GM21576 (cell line): Measurements from ENCODE around the gene LCN15.

Experiments
- ATAC-seq: cut with Tn5 transposase; IDR thresholded peaks from one replicate; pipeline ENCODE4 v1.9.1; 2021; ENCODE audit warnings: mild to moderate bottlenecking, moderate library complexity; ENCODE audit not compliant: unreplicated experiment

The LCN15 gene

DNA sequence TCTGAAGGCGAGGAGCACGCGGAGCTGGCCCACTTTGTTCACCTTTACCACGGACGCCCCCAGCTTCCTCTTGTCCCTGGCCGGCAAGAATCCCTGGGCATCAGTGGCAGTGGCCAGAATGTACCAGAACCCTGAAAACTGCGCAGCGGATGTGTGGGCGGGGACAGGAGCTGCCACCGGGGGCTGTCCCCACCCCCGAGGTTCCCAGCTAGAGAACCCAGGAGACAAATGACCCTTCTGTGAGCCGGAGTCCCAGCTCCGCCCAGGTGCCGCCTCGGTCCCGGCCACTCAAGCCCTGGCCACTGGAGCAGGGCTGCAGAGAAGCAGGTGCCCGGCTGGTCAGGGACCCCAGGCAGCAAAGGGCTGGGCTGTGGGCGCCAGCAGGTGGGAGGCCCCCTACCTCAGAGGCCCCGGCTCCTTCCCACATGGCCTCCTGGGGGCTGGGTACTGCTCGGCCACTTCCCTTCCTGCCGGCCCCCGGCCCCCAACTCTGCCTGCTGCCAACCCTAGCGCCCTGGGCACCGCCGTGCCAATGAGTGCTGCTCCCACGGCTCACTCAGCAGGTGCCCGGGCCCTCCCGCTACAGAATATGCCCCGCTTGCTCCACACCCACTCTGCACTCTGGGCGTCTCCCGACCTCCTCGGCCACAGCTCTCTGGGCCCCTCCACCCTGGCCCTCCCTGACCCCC, 22.3 kb downstream of the LCN15 start:
- ATAC-seq: no peak

- ATAC-seq: no peak
Observed at GRCh38 chr9:136740971-136741882, 23.1 kb downstream of the LCN15 start.

- ATAC-seq: no peak
Observed at GRCh38 chr9:136740491-136740890, 23.8 kb downstream of the LCN15 start.

- ATAC-seq: no peak
Observed at GRCh38 chr9:136740069-136740468, 24.2 kb downstream of the LCN15 start.

DNA sequence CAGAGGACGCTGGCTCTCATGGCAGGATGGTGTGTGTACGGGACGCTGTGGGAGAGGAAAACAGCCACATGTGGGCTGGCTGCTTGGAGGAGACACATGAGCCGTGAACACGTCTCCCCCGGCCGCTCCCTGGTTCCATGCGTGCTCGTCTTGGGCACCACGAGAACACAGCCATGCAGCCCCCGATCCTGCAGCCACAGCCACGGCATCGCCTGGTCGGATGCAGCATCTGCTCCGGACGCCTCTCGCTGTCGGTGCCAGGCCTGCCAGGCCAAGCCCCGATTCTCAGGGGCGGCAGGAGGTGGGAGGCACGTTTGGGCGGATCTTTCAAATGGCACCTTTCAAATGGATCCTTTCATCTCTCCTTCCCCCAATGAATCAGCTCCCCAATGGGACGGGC, 24.8 kb downstream of the LCN15 start:
- no peak for ATAC-seq

GRCh38 chr9:136738960-136739359, 25.4 kb downstream of the LCN15 start:
- no peak for ATAC-seq

- ATAC-seq: no peak
Observed at GRCh38 chr9:136735812-136736480, 28.4 kb downstream of the LCN15 start.

DNA sequence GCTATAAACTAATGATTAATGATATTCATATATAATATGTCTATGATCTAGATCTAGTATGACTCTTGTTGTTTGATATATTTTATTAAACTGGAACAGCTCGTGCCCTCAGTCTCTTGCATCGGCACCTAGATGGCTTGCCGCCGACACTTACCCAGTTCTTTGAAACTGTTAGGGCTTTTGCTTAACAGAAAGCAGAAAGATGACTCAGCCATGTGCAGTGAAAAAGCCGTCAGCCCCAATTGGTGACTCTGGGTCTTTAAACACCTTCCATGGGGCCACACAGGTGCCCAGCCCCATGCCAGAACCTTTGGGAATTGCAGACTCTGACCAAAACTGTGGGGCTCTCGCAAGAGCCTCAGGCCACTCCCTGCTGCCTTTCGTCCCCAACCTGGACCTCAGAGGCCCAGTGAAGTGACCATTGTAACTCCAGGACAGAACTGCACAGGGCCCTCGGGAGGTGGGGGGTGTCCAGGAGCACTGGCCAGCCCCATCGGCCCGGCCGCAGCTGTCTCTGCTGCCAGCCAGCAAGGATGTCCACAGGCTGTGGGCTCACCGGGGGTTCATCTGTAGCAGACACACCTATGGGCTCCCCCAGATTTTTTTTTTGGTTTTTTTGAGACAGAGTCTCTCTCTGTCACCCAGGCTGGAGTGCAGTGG, 29.4 kb downstream of the LCN15 start:
- ATAC-seq: no peak

DNA sequence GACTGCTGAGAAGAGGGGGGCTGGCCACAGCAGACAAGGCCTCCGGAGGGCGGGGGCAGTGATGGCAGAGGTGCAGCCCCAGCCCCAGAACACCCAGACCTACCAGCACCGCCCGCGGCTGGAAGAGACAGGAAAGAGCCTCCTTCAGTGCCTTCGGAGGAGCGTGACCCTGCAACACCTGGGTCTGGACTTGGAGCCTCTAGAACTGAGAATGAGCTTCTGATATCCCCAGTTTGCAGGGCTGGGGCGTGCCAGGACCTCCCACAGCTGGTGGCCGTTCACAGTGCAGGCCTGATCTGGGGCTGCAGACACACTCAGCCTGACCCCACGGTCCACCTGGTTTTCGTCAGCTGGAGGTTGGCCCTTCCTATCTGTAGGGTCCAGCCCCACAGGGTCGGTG, 30.7 kb downstream of the LCN15 start:
- no peak for ATAC-seq

DNA sequence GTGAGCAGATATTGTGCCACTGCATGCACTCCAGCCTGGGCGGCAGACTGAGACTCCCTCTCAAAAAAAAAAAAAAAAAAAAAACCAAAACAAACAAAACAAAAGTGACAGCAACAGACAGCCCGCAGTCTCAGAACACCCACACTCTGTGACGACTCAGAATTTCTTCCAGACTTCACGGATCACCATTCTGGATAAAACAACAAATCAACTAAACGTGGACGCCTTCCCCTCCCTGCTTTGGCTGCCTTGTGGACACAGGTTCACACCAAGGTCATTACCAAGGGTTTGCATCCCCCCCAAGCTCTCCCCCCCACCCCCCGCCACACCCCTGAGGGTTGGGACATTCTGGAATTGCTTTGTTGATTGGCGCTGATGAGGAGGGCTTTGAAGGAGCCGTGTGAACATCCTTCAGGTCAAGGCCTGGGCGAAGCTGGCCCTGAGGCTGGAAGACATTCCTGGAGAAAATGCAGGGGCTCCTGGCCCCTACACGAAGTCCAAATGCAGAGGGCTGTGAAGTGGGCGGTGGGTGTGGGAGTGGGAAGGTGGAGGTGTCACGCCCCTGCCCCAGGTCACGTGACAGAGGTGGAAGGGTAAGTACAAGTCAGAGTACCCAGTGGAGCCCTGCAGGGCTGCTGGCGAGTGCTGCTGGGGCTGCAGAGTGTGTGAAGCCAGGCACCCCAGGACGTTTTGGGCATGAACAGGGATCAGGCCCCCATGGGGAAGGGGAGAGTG, 31.7 kb downstream of the LCN15 start:
- ATAC-seq: no peak

- ATAC-seq: no peak
Observed at GRCh38 chr9:136729926-136730325, 34.4 kb downstream of the LCN15 start.

DNA sequence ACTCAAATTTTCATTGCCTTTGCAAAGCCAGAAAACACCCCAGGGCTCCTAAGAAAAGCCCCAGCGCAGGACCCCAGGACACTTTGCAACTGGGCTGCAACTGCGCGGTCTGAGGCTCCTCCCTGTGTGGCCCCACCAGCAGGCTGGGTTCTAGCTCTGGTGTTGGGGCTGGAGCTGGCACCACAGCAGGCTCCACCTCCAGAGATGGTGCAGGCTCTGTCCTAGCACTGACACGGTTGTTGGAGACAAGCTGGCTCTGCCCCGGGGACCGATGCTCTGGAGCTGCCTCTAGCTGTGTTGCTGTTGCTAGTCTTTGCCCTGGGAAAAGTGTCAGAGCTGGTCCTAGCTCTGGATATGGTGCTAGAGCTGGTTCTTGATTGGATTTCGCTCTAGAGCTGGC, 35.2 kb downstream of the LCN15 start:
- no peak for ATAC-seq

DNA sequence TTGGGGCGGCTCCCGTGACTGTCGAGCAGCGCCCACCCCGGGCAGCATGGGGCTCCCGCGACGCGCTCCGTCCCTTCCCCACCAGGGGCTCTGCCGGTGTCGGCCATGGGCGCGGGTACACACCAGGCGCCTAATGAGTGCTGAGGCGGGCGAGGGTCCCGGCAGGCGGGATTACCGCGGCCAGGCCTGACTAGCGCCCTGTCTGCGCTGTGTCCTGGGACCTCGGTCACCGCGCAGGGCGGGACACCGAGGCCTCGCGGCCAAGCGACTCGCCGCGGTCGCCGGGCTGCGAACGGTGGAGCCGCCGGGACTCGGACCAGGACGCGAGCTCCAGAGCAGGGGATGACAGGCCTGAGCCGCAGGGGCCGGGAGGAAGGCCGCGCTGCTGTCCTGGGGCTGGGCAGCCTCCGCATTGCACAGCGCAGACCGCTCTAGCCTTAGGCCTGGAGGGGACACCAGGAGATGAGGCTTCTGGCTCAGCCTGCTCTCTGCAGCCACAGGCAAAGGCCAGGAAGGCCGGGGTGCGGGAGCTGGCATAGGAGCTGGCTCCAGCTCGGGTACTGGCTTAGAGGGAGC, 35.7 kb downstream of the LCN15 start:
- ATAC-seq: no peak

DNA sequence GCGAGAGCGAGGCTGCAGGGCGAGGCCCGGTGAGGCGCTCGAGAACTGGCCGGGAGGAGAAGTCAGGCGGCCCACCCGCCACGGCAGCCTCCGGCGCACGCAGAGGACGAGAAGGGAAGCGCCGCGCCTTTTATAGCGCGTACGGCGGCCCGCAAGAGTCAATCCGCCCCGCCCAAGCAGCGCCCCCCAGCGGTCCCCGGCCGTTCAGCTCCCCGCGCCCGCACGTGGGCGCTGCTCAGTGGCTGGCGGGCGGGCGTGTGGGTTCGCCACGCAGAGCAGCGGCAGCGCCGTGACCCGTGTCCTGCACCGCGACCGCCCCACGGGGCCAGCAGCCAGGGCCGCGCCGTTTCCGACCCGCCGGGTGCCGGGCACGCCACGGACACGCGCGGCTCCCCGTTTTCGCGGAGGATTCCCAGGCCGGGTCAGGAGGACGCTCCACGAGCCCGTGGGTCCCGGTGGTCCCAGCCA, 36.2 kb downstream of the LCN15 start:
- ATAC-seq: peak; percentile 67

GRCh38 chr9:136726631-136727191, 37.6 kb downstream of the LCN15 start:
- ATAC-seq: no peak

GRCh38 chr9:136726118-136726517, 38.2 kb downstream of the LCN15 start:
- ATAC-seq: no peak

- ATAC-seq: no peak
Observed at GRCh38 chr9:136725612-136726011, 38.7 kb downstream of the LCN15 start.

GRCh38 chr9:136724772-136725171, 39.5 kb downstream of the LCN15 start:
- no peak for ATAC-seq

- no peak for ATAC-seq
Observed at GRCh38 chr9:136723989-136724388, 40.3 kb downstream of the LCN15 start.
